Measurements from ENCODE around the gene ELAVL1. TPM values are rescaled to one million over a fixed set of nuclear protein-coding genes. Genes with fewer than 3 reads are reported as not detected.
A peak's percentile ranks its signal among the peaks of the same experiment; 100 is the strongest.

The ELAVL1 gene
- total and polyA plus RNA-seq, 3 donors from 2014 or later, result 75.7 to 128 (median 84.8) TPM

GRCh38 chr19:7983995-7984837 lies 21.2 kb downstream of the ELAVL1 start:
- WGBS, 2 donors, result 92% methylated on average over 13 to 14 of the region's 14 CpGs
- Histone ChIP-seq H3K36me3 (ENCODE audit: low read depth, missing control alignments) (no peaks in the 10 kb centered on the region), H3K4me1 (peaks cover 7% of the 10 kb centered on the region), H3K27me3 (no peaks in the 10 kb centered on the region), H3K4me3 (no peak overlapping the region), H3K27ac (no peak overlapping the region), H3K9me3 (no peaks in the 10 kb centered on the region)
- TF ChIP-seq POLR2A (IDR thresholded peaks at IDR 0.05), result no peak
- TF ChIP-seq, protein P1, sequence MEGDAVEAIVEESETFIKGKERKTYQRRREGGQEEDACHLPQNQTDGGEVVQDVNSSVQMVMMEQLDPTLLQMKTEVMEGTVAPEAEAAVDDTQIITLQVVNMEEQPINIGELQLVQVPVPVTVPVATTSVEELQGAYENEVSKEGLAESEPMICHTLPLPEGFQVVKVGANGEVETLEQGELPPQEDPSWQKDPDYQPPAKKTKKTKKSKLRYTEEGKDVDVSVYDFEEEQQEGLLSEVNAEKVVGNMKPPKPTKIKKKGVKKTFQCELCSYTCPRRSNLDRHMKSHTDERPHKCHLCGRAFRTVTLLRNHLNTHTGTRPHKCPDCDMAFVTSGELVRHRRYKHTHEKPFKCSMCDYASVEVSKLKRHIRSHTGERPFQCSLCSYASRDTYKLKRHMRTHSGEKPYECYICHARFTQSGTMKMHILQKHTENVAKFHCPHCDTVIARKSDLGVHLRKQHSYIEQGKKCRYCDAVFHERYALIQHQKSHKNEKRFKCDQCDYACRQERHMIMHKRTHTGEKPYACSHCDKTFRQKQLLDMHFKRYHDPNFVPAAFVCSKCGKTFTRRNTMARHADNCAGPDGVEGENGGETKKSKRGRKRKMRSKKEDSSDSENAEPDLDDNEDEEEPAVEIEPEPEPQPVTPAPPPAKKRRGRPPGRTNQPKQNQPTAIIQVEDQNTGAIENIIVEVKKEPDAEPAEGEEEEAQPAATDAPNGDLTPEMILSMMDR (IDR thresholded peaks at IDR 0.05), result no peak
- intact Hi-C loops (cut with DNase I; ENCODE audit: low total_unique reads), result no loop called here
- no peak for DNase-seq

DNA sequence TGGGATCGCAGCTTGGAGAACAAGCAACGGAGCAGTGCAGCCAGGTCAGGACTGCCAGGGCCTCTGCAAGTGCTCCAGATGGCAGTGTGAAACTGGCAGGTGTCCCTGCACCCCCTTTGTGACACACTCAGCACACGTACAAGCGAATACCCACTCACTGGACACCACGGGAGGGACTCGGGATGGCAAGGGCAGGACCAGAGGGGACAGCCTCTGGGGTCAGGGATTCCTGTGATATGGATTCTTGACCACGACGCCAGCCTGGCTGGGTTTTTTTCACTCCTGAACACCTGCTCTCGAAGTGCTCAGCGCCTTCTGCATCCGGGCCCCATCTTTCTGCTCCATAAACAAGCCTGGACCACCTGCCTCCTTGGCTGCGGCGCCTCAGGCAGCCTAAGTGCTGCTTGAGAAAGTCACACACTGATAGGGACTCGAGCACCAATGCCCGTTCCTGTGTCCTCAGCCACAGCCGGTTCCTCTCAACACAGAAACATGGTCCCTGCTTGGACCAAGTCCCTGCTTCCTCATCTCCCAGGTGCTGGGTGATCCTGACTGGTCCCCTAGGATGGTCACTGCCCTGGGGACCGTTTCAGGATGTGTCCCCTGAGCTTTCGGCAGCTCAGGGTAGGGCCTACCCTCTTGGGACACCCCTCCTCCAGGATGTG lies 22.0 kb downstream of the ELAVL1 start:
- Histone ChIP-seq H3K4me3 (no peak overlapping the region), H3K27me3 (no peaks in the 10 kb centered on the region), H3K9me3 (no peaks in the 10 kb centered on the region), H3K4me1 (peaks cover 7% of the 10 kb centered on the region), H3K36me3 (ENCODE audit: low read depth, missing control alignments) (no peaks in the 10 kb centered on the region), H3K27ac (peak overlapping the region in 1 of 2 donors; percentile 11)
- no peak for DNase-seq
- intact Hi-C loops (cut with DNase I; ENCODE audit: low total_unique reads), result no loop called here
- TF ChIP-seq POLR2A (IDR thresholded peaks at IDR 0.05), result no peak
- TF ChIP-seq, protein P1 (IDR thresholded peaks at IDR 0.05), result no peak
- WGBS, 2 donors, result 87 to 88% methylated on average over 18 of the region's 18 CpGs

DNA sequence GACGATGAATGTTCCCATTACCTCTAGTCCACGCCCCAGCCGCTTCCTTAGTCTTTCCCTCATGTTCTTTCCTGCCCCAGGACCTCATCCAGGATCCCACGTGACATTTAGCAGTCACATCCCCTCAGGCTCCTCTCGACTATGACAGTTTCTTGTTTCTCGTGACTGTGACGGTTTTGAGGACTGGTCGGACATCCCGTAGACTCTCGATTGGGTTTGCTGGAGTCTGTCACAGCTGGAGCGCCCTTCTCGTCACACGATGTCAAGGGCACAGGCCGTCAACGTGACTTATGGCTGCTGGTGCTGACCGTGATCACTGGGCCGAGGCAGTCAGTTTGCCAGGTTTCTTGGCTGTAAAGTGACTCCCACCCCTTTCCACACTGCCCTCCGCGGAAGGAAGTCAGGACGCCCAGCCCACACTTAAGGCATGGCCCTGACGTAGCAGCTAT lies 22.8 kb downstream of the ELAVL1 start:
- 75 to 85% methylated on average over 21 of the region's 21 CpGs for WGBS, 2 donors
- DNase-seq, result no peak
- H3K4me1 ChIP-seq, result peaks cover 7% of the 10 kb centered on the region

DNA sequence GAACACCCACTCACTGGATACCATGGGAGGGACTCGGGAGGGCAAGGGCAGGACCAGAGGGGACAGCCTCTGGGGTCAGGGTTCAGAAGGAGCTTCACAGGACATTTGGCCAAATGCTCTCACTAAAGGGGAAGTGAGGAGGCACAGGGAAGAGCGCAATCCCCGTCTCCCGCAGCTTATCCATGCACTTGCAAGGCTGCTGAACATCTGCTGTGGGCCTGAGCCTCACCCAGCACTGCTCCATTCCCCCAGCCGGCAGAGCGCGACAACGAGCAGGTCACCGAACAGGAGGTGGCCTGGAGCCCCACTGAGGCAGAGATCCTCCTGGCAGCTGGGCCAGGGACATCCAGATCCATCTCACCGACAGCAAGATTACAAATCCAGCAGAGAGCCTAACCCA lies 23.3 kb downstream of the ELAVL1 start:
- H3K27me3 ChIP-seq, result no peaks in the 10 kb centered on the region
- 79 to 84% methylated on average over 9 to 10 of the region's 10 CpGs for WGBS, 2 donors
- TF ChIP-seq, protein P1 (IDR thresholded peaks at IDR 0.05), result no peak
- no peak for TF ChIP-seq POLR2A (IDR thresholded peaks at IDR 0.05)
- no peak overlapping the region for H3K4me3 ChIP-seq
- no peak overlapping the region for H3K27ac ChIP-seq
- H3K36me3 ChIP-seq (ENCODE audit: low read depth, missing control alignments), result no peaks in the 10 kb centered on the region
- no peaks in the 10 kb centered on the region for H3K9me3 ChIP-seq
- peaks cover 1% of the 10 kb centered on the region for H3K4me1 ChIP-seq
- DNase-seq, result no peak
- intact Hi-C loops (cut with DNase I; ENCODE audit: low total_unique reads), result no loop called here

More for the DNA sequence above, 22.8 kb downstream of the ELAVL1 start:
- Histone ChIP-seq H3K4me3 (no peak overlapping the region), H3K27ac (peak overlapping the region in 1 of 2 donors; percentile 11), H3K9me3 (no peaks in the 10 kb centered on the region), H3K36me3 (ENCODE audit: low read depth, missing control alignments) (no peaks in the 10 kb centered on the region), H3K27me3 (no peaks in the 10 kb centered on the region)
- TF ChIP-seq POLR2A (IDR thresholded peaks at IDR 0.05), result no peak
- TF ChIP-seq, protein P1 (IDR thresholded peaks at IDR 0.05), result no peak
- intact Hi-C loops (cut with DNase I; ENCODE audit: low total_unique reads), result no loop called here

Measured in testis (tissue), 3 donors.